ENCODE results near the gene MAF.

GRCh38 chr16:79623062-79623461 lies 22.5 kb upstream of the MAF start:
- no peak for TF ChIP-seq CTCF (IDR thresholded peaks at IDR 0.05; ENCODE audit: borderline replicate concordance, extremely low read depth, low read length, poor library complexity, severe bottlenecking)
- TF ChIP-seq EZH2 (IDR thresholded peaks at IDR 0.05; ENCODE audit: borderline replicate concordance, low read depth, low read length, severe bottlenecking): no peak

Measured in DND-41 (cell line).